ENCODE data around the gene EP400.

DNA sequence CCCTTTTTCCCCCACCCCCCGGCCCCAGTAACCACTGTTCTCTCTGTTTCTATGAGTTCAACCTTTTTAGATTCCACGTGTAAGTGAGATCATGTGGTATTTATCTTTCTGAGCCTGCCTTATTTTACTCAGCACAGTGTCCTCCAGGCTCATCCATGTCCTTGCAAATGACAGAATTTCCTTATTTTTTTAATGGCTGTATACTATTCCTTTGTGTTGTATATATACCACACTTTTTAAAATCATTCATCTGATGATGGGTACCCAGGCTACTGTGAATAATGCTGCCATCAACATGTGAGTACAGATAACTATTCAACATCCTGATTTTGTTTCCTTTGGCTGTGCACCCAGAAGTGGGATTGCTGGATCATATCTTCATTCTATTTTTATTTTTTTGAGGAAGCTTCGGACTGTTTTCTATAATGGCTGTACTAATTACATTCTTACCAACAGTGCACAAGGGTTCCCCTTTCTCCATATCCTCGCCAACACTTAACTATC, 139.7 kb downstream of the EP400 start:
- TF ChIP-seq HDGF (IDR thresholded peaks at IDR 0.05; ENCODE audit: borderline replicate concordance), result no peak
- TF ChIP-seq FOXA1 (IDR thresholded peaks at IDR 0.05), result no peak
- no peak for TF ChIP-seq ARNT (IDR thresholded peaks at IDR 0.05)
- TF ChIP-seq FOXK2 (IDR thresholded peaks at IDR 0.05), result no peak
- no peak for TF ChIP-seq CTBP1 (IDR thresholded peaks at IDR 0.05; ENCODE audit: borderline replicate concordance)
- no peak for TF ChIP-seq NFRKB (IDR thresholded peaks at IDR 0.05)
- no peak for TF ChIP-seq SP1 (IDR thresholded peaks at IDR 0.05)
- TF ChIP-seq TARDBP (IDR thresholded peaks at IDR 0.05), result no peak
- TF ChIP-seq SUZ12 (IDR thresholded peaks at IDR 0.05), result no peak
- TF ChIP-seq, protein P1, sequence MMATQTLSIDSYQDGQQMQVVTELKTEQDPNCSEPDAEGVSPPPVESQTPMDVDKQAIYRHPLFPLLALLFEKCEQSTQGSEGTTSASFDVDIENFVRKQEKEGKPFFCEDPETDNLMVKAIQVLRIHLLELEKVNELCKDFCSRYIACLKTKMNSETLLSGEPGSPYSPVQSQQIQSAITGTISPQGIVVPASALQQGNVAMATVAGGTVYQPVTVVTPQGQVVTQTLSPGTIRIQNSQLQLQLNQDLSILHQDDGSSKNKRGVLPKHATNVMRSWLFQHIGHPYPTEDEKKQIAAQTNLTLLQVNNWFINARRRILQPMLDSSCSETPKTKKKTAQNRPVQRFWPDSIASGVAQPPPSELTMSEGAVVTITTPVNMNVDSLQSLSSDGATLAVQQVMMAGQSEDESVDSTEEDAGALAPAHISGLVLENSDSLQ (IDR thresholded peaks at IDR 0.05), result no peak
- TF ChIP-seq BHLHE40 (IDR thresholded peaks at IDR 0.05; ENCODE audit: borderline replicate concordance), result no peak
- TF ChIP-seq L3MBTL2 (conservative IDR thresholded peaks at IDR 0.05), result no peak
